Gastrocnemius medialis (tissue), 4 donors: ENCODE results near the gene ACAD10.

Experiments used
- POLR2A ChIP-seq, 2 donors: fragments of 450-650 bp; IDR thresholded peaks; one replicate each; pipeline ENCODE4 v1.6.1; 2017; ENCODE audit warnings: antibody characterized with exemption in 2 of 2, mild to moderate bottlenecking in 2 of 2, moderate library complexity in 2 of 2
- TF ChIP-seq, protein P1 (sequence below), 5 experiments: fragments of 450-650 bp in 3 of 5; fragments of 200-600 bp in 2 of 5; sonication (generic) in 2 of 5; IDR thresholded peaks in 4 of 5; conservative IDR thresholded peaks in 1 of 5; 1 replicate in 4 of 5; 2 replicates in 1 of 5; pipeline ENCODE4 v1.5.1; 2016 to 2019; ENCODE audit warnings: antibody characterized with exemption in 5 of 5, mild to moderate bottlenecking in 3 of 5, moderate library complexity in 3 of 5

DNA sequence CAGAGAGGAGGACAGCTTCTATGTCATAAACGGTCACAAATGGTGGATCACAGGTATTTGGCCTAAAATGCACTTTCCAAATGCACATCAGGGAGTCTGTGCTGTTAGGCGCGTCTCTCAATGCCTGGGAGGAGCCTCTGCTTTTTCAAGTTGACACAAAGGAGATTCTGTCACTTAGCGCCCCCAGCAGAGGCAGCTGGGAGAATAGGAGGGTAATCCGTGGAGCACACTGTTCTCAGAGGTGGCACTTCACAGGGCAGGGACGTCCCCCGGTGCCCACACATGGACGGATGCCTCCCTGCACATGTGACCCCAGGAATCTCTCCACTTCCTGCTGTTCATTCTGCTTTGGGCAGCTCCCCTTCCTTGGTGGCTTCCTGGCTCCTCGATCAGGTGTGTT lies 61.5 kb downstream of the ACAD10 start:
- TF ChIP-seq, protein P1, sequence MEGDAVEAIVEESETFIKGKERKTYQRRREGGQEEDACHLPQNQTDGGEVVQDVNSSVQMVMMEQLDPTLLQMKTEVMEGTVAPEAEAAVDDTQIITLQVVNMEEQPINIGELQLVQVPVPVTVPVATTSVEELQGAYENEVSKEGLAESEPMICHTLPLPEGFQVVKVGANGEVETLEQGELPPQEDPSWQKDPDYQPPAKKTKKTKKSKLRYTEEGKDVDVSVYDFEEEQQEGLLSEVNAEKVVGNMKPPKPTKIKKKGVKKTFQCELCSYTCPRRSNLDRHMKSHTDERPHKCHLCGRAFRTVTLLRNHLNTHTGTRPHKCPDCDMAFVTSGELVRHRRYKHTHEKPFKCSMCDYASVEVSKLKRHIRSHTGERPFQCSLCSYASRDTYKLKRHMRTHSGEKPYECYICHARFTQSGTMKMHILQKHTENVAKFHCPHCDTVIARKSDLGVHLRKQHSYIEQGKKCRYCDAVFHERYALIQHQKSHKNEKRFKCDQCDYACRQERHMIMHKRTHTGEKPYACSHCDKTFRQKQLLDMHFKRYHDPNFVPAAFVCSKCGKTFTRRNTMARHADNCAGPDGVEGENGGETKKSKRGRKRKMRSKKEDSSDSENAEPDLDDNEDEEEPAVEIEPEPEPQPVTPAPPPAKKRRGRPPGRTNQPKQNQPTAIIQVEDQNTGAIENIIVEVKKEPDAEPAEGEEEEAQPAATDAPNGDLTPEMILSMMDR (IDR thresholded peaks at IDR 0.05 in 4 of 5, conservative IDR thresholded peaks at IDR 0.05 in 1 of 5), result no peak
- TF ChIP-seq POLR2A (IDR thresholded peaks at IDR 0.05), result no peak
